ENCODE results near the gene SKA1.

GRCh38 chr18:50398099-50398498, 23.3 kb downstream of the SKA1 start:
- no peak for TF ChIP-seq MXI1 (IDR thresholded peaks at IDR 0.05; ENCODE audit: borderline replicate concordance, low read depth, low read length)
- TF ChIP-seq, protein P1, sequence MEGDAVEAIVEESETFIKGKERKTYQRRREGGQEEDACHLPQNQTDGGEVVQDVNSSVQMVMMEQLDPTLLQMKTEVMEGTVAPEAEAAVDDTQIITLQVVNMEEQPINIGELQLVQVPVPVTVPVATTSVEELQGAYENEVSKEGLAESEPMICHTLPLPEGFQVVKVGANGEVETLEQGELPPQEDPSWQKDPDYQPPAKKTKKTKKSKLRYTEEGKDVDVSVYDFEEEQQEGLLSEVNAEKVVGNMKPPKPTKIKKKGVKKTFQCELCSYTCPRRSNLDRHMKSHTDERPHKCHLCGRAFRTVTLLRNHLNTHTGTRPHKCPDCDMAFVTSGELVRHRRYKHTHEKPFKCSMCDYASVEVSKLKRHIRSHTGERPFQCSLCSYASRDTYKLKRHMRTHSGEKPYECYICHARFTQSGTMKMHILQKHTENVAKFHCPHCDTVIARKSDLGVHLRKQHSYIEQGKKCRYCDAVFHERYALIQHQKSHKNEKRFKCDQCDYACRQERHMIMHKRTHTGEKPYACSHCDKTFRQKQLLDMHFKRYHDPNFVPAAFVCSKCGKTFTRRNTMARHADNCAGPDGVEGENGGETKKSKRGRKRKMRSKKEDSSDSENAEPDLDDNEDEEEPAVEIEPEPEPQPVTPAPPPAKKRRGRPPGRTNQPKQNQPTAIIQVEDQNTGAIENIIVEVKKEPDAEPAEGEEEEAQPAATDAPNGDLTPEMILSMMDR (conservative IDR thresholded peaks at IDR 0.05; ENCODE audit: low read depth, low read length) = no peak
- TF ChIP-seq RCOR1 (IDR thresholded peaks at IDR 0.05; ENCODE audit: insufficient replicate concordance, low read length) = no peak
- no peak for TF ChIP-seq POLR2A (IDR thresholded peaks at IDR 0.05; ENCODE audit: low read depth, low read length)
- TF ChIP-seq MAZ (IDR thresholded peaks at IDR 0.05; ENCODE audit: borderline replicate concordance, low read depth, low read length) = no peak
- no peak for TF ChIP-seq SMC3 (IDR thresholded peaks at IDR 0.05; ENCODE audit: low read depth, low read length)
- TF ChIP-seq, protein P2, sequence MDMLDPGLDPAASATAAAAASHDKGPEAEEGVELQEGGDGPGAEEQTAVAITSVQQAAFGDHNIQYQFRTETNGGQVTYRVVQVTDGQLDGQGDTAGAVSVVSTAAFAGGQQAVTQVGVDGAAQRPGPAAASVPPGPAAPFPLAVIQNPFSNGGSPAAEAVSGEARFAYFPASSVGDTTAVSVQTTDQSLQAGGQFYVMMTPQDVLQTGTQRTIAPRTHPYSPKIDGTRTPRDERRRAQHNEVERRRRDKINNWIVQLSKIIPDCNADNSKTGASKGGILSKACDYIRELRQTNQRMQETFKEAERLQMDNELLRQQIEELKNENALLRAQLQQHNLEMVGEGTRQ (IDR thresholded peaks at IDR 0.05; ENCODE audit: low read depth, low read length) = no peak
- TF ChIP-seq MAFK (IDR thresholded peaks at IDR 0.05; ENCODE audit: low read depth, low read length) = no peak
- no peak for TF ChIP-seq BHLHE40 (IDR thresholded peaks at IDR 0.05; ENCODE audit: low read depth, low read length)
- no peak for TF ChIP-seq RAD21 (IDR thresholded peaks at IDR 0.05; ENCODE audit: low read length)

All from IMR-90 (cell line).